ENCODE results near the gene INO80E. TPM values are rescaled to one million over a fixed set of nuclear protein-coding genes. Genes with fewer than 3 reads are reported as not detected.

The INO80E gene
- total and polyA plus RNA-seq, 2 donors (not counting 3 experiments of a cell fraction or from before 2014, with no cell fraction given), result 42.7 to 76.4 TPM

- Histone ChIP-seq H4K20me1 (replicated peaks; ENCODE audit: control insufficient read depth, extremely low read depth, insufficient read depth, low read length) (no peaks in the 10 kb centered on the region), H3K27me3 (ENCODE audit: control insufficient read depth in 2 of 2, insufficient read depth in 2 of 2, low read length in 2 of 2) (no peaks in the 10 kb centered on the region), H3K4me2 (ENCODE audit: insufficient read depth, low read length) (no peak overlapping the region), H3K4me3 (replicated peaks in 1 of 3; ENCODE audit: insufficient read depth in 1 of 3, low read depth in 1 of 3, low read length in 3 of 3) (no peak overlapping the region), H3K36me3 (ENCODE audit: control insufficient read depth in 2 of 2, extremely low read depth in 1 of 2, insufficient read depth in 2 of 2, low read length in 2 of 2) (no peaks in the 10 kb centered on the region), H3K79me2 (ENCODE audit: control insufficient read depth, insufficient read depth, low read length) (no peaks in the 10 kb centered on the region), H3K9ac (replicated peaks; ENCODE audit: extremely low read depth, insufficient read depth, low read length) (no peak overlapping the region), H3K9me1 (replicated peaks; ENCODE audit: control insufficient read depth, extremely low read depth, insufficient read depth, low read length) (no peaks in the 10 kb centered on the region), H2AFZ (ENCODE audit: low read depth, low read length) (no peak overlapping the region), H3K9me3 (replicated peaks; ENCODE audit: control insufficient read depth, insufficient read depth, low read length) (no peaks in the 10 kb centered on the region), H3K27ac (ENCODE audit: insufficient read depth, low read depth, low read length) (no peak overlapping the region), H3K4me1 (ENCODE audit: control insufficient read depth, extremely low read depth, insufficient read depth, low read length) (no peaks in the 10 kb centered on the region)
- no TSS peak for BruUV-seq (replicated peaks)
- DNase-seq (ENCODE audit: low read depth, low spot score) (no peak), FAIRE-seq (no peak)
- TF ChIP-seq POLR2AphosphoS5 (IDR thresholded peaks at IDR 0.05; ENCODE audit: insufficient read depth, low read depth, low read length) (no peak), CTCF (IDR thresholded peaks at IDR 0.05; ENCODE audit: extremely low read depth in 1 of 2, insufficient read depth in 1 of 2, low read depth in 1 of 2, low read length in 2 of 2) (no peak), JUN (IDR thresholded peaks at IDR 0.05; ENCODE audit: borderline replicate concordance, insufficient read depth, insufficient read length, low read depth) (no peak), MAX (IDR thresholded peaks at IDR 0.05; ENCODE audit: insufficient read depth, insufficient read length) (no peak), MYC (IDR thresholded peaks at IDR 0.05; ENCODE audit: low read depth, low read length) (no peak)
- POLR2A ChIA-PET, result no interaction called here
- CTCF ChIA-PET, result interaction anchor here (1.4 to 2.3 kb wide), 2 partner anchors 8 to 323 kb away, joined by 5 to 16 read pairs; partner anchors contain the start of gene TLCD3B
- dilution Hi-C loops (cut with MboI; ENCODE audit: extremely low pct_ligation_motif_present, low sequenced_read_pairs) (no loop called here), intact Hi-C loops (cut with micrococcal nuclease) (no loop called here)
Observed at GRCh38 chr16:30023586-30023985, 27.5 kb downstream of the INO80E start.

- no peaks in the 10 kb centered on the region for H3K9me3 ChIP-seq (replicated peaks; ENCODE audit: control insufficient read depth, insufficient read depth, low read length)
- DNase-seq (ENCODE audit: low read depth, low spot score) (no peak), FAIRE-seq (no peak)
- H3K4me1 ChIP-seq (ENCODE audit: control insufficient read depth, extremely low read depth, insufficient read depth, low read length), result no peaks in the 10 kb centered on the region
- no peak for TF ChIP-seq MAX (IDR thresholded peaks at IDR 0.05; ENCODE audit: insufficient read depth, insufficient read length)
- no peak for TF ChIP-seq JUN (IDR thresholded peaks at IDR 0.05; ENCODE audit: borderline replicate concordance, insufficient read depth, insufficient read length, low read depth)
- no peak for TF ChIP-seq GATA2 (IDR thresholded peaks at IDR 0.05; ENCODE audit: insufficient read depth, insufficient read length, low read depth, low read length)
- no peak for TF ChIP-seq MYC (IDR thresholded peaks at IDR 0.05; ENCODE audit: low read depth, low read length)
- no peak for TF ChIP-seq FOS (IDR thresholded peaks at IDR 0.05; ENCODE audit: borderline replicate concordance, insufficient read depth, low read length)
- TF ChIP-seq POLR2A (IDR thresholded peaks at IDR 0.05; ENCODE audit: low read depth, low read length), result no peak
- BruUV-seq (replicated peaks), result no TSS peak
- no peaks in the 10 kb centered on the region for H3K36me3 ChIP-seq (ENCODE audit: control insufficient read depth in 2 of 2, extremely low read depth in 1 of 2, insufficient read depth in 2 of 2, low read length in 2 of 2)
- intact Hi-C loops (cut with micrococcal nuclease), result no loop called here
- H3K79me2 ChIP-seq (ENCODE audit: control insufficient read depth, insufficient read depth, low read length), result no peaks in the 10 kb centered on the region
- no peak overlapping the region for H3K9ac ChIP-seq (replicated peaks; ENCODE audit: extremely low read depth, insufficient read depth, low read length)
- no peaks in the 10 kb centered on the region for H3K9me1 ChIP-seq (replicated peaks; ENCODE audit: control insufficient read depth, extremely low read depth, insufficient read depth, low read length)
- peaks cover 3 to 4% of the 10 kb centered on the region in 2 experiments for H3K27me3 ChIP-seq (ENCODE audit: control insufficient read depth in 2 of 2, insufficient read depth in 2 of 2, low read length in 2 of 2)
- no peaks in the 10 kb centered on the region for H4K20me1 ChIP-seq (replicated peaks; ENCODE audit: control insufficient read depth, extremely low read depth, insufficient read depth, low read length)
- H3K27ac ChIP-seq (ENCODE audit: insufficient read depth, low read depth, low read length), result no peak overlapping the region
- no peak overlapping the region for H3K4me3 ChIP-seq (replicated peaks in 1 of 3; ENCODE audit: insufficient read depth in 1 of 3, low read depth in 1 of 3, low read length in 3 of 3)
- dilution Hi-C loops (cut with MboI; ENCODE audit: extremely low pct_ligation_motif_present, low sequenced_read_pairs), result no loop called here
- ChIA-PET POLR2A (no interaction called here), CTCF (interaction anchor here (0.6 to 2.3 kb wide), 2 partner anchors 7 to 248 kb away, joined by 4 to 16 read pairs; partner anchors contain the start of gene TLCD3B)
- no peak overlapping the region for H3K4me2 ChIP-seq (ENCODE audit: insufficient read depth, low read length)
- H2AFZ ChIP-seq (ENCODE audit: low read depth, low read length), result no peak overlapping the region
Observed at GRCh38 chr16:30024451-30024850, 28.4 kb downstream of the INO80E start.

Measured in endothelial cell of umbilical vein (primary cell).